Measurements from ENCODE around the gene RGSL1. TPM values are rescaled to one million over a fixed set of nuclear protein-coding genes. Genes with fewer than 3 reads are reported as not detected.

The RGSL1 gene
- total and polyA plus RNA-seq, 9 of the 15 experiments (the other 6 are each of a cell fraction or from before 2014, with no cell fraction given), result 0.03 TPM; not detected in 8

- TF ChIP-seq CTCF (IDR thresholded peaks at IDR 0.05 in 2 of 3, conservative IDR thresholded peaks at IDR 0.05 in 1 of 3; ENCODE audit: insufficient read depth in 2 of 3, low read depth in 1 of 3, low read length in 3 of 3) (peak; percentile 74 to 89 (median 81)), RAD21 (CRISPR knock-in tag; conservative IDR thresholded peaks at IDR 0.05 in 1 of 2, IDR thresholded peaks at IDR 0.05 in 1 of 2) (peak; percentile 90 to 98), MTA3 (IDR thresholded peaks at IDR 0.05; ENCODE audit: borderline replicate concordance) (peak; percentile 20; the same call in 1 of the 2 replicates), ARID2 (IDR thresholded peaks at IDR 0.05) (peak; percentile 66), CHCHD3 (CRISPR knock-in tag; IDR thresholded peaks at IDR 0.05) (no peak), JUND (IDR thresholded peaks at IDR 0.05; ENCODE audit: borderline replicate concordance, low read depth, low read length) (0 out of 2 replicates have a peak, but pooled peaks have one; percentile 23), JUND (tag; IDR thresholded peaks at IDR 0.05; ENCODE audit: borderline replicate concordance, low read depth, low read length) (no peak), KHSRP (IDR thresholded peaks at IDR 0.05) (no peak), FOXJ2 (tag; IDR thresholded peaks at IDR 0.05) (no peak), NBN (IDR thresholded peaks at IDR 0.05; ENCODE audit: low read depth) (0 out of 2 replicates have a peak, but pooled peaks have one; percentile 38), ETV5 (CRISPR knock-in tag; IDR thresholded peaks at IDR 0.05; ENCODE audit: low read depth) (no peak), DEAF1 (CRISPR knock-in tag; IDR thresholded peaks at IDR 0.05) (peak; percentile 90), CSDE1 (IDR thresholded peaks at IDR 0.05) (0 out of 4 replicates have a peak, but pooled peaks of 1 of the 2 experiments have one; percentile 31), RUNX1 (IDR thresholded peaks at IDR 0.05; ENCODE audit: low read depth) (no peak), ZFP1 (CRISPR knock-in tag; IDR thresholded peaks at IDR 0.05) (no peak), BACH1 (tag; IDR thresholded peaks at IDR 0.05) (no peak), ZBTB33 (CRISPR knock-in tag; IDR thresholded peaks at IDR 0.05) (no peak), SMC3 (conservative IDR thresholded peaks at IDR 0.05; ENCODE audit: insufficient read depth, low read depth, low read length) (peak; percentile 80)
Measured at GRCh38 chr1:182446033-182446669, 3.8 kb upstream of the RGSL1 start (continued).
